GM12801 (cell line): Measurements from ENCODE around the gene PHETA2.

Source experiments
- CTCF ChIP-seq: IDR thresholded peaks from one replicate; pipeline ENCODE4 v1.5.1; 2011; ENCODE audit warnings: control low read depth; ENCODE audit not compliant: insufficient read length; ENCODE audit errors: extremely low read depth

Gene PHETA2

GRCh38 chr22:42070517-42071422 lies 3.3 kb upstream of the PHETA2 start, which contains the start of gene NAGA:
NAGA (minus strand) TSS chr22:42070812; CDS start chr22:42070297, 515 bp downstream.
- no peak for TF ChIP-seq CTCF

- TF ChIP-seq CTCF, result no peak
Observed at GRCh38 chr22:42072606-42073330, 1.3 kb upstream of the PHETA2 start.

- TF ChIP-seq CTCF, result no peak
Observed at GRCh38 chr22:42073621-42074041, 417 bp upstream of the PHETA2 start.

- no peak for TF ChIP-seq CTCF
Observed at GRCh38 chr22:42074846-42075676, 1.0 kb downstream of the PHETA2 start.

GRCh38 chr22:42076764-42077485 lies 2.9 kb downstream of the PHETA2 start:
- TF ChIP-seq CTCF, result no peak

- no peak for TF ChIP-seq CTCF
Observed at GRCh38 chr22:42077486-42078125, 3.6 kb downstream of the PHETA2 start.
